Lung (tissue), 12 donors: ENCODE data around the gene GIMD1. TPM values are rescaled to one million over a fixed set of nuclear protein-coding genes. Genes with fewer than 3 reads are reported as not detected.

ENCODE experiments used
- ATAC-seq: fragments of 200-7000 bp; cut with Tn5 transposase; one replicate; pipeline ENCODE4 v1.9.1; 2020; ENCODE audit warnings: moderate number of reproducible peaks; ENCODE audit not compliant: insufficient read depth, low FRiP score
- DNase-seq, 3 donors: peaks; one replicate each; pipeline ENCODE4 v3.0.0-alpha.2; 2013 to 2017
- H3K27ac ChIP-seq, 2 donors: one replicate each; pipeline ENCODE4 v1.5.1; 2013; ENCODE audit warnings: mild to moderate bottlenecking in 2 of 2, moderate library complexity in 2 of 2, control low read depth in 1 of 2, inconsistent platforms in 1 of 2, low read depth in 1 of 2, low read length in 1 of 2
- H3K27me3 ChIP-seq, 3 donors: one replicate each; pipeline ENCODE4 v1.5.1; 2013; ENCODE audit warnings: low read length in 2 of 3; ENCODE audit not compliant: control insufficient read depth in 3 of 3, insufficient read depth in 3 of 3
- H3K36me3 ChIP-seq, 4 donors: one replicate each; pipeline ENCODE4 v1.5.1; 2013; ENCODE audit warnings: low read length in 4 of 4, mild to moderate bottlenecking in 1 of 4, moderate library complexity in 1 of 4; ENCODE audit not compliant: control insufficient read depth in 4 of 4, insufficient read depth in 4 of 4
- H3K4me1 ChIP-seq, 5 donors: one replicate each; pipeline ENCODE4 v1.5.1; 2013; ENCODE audit warnings: low read length in 5 of 5, mild to moderate bottlenecking in 2 of 5, moderate library complexity in 1 of 5; ENCODE audit not compliant: control insufficient read depth in 5 of 5, insufficient read depth in 5 of 5
- H3K4me3 ChIP-seq: one replicate; pipeline ENCODE4 v1.5.1; 2013; ENCODE audit warnings: mild to moderate bottlenecking, control low read depth, moderate library complexity
- H3K9ac ChIP-seq, 2 donors: one replicate each; pipeline ENCODE4 v1.5.1; 2013; ENCODE audit warnings: low read length in 2 of 2, control low read depth in 1 of 2; ENCODE audit not compliant: insufficient read depth in 1 of 2
- H3K9me3 ChIP-seq, 4 donors: one replicate each; pipeline ENCODE4 v1.5.1; 2013; ENCODE audit warnings: low read length in 3 of 4, mild to moderate bottlenecking in 1 of 4, moderate library complexity in 1 of 4; ENCODE audit not compliant: control insufficient read depth in 4 of 4, insufficient read depth in 3 of 4
- CTCF ChIP-seq: IDR thresholded peaks from 2 replicates; pipeline ENCODE4 v1.5.1; 2012; ENCODE audit warnings: mild to moderate bottlenecking; ENCODE audit errors: control extremely low read depth, extremely low read depth
- WGBS, 2 donors: extraction: QIAGEN DNeasy Blood & Tissue Kit; methylation state at CpG; one replicate each; pipeline ENCODE4 v1.1.7; 2013; 5-methylcytosine and 5-hydroxymethylcytosine counted together
- polyA plus RNA-seq, 2 donors: library from polyadenylated mRNA; stranded (reverse); fragments of 200-250 nt; gene quantifications; one replicate each; pipeline ENCODE4 v1.2.1, GENCODE V29; 2013
- total RNA-seq, 2 donors: library from RNA; depleted of rRNA in 1 of 2; stranded (reverse); fragments of >200 nt in 1 of 2; gene quantifications; one replicate each; pipeline ENCODE4 v1.2.1, GENCODE V29; 2014 to 2021
- donor health status: control.
- donor health status: control.
- donor health status: Bipolar disorder and iron deficiency.
- donor health status: healthy.
- donor health status: DM: yes; HTN: yes; CAD: no.

Gene GIMD1
- total and polyA plus RNA-seq, 4 donors: not detected

- no peak for ATAC-seq
- no peak for TF ChIP-seq CTCF
Observed at GRCh38 chr4:106336618-106337017, 32.0 kb downstream of the GIMD1 start.

GRCh38 chr4:106334741-106335470, 33.7 kb downstream of the GIMD1 start:
- H3K9ac ChIP-seq: no peak overlapping the region
- ATAC-seq: no peak
- H3K4me3 ChIP-seq: no peak overlapping the region
- H3K27me3 ChIP-seq: no peaks in the 10 kb centered on the region
- peaks cover 0 to 3% (median 0%) of the 10 kb centered on the region in 4 donors for H3K9me3 ChIP-seq
- no peak for DNase-seq
- WGBS, 2 donors: 87 to 89% methylated on average over 1 of the region's 1 CpG
- TF ChIP-seq CTCF: no peak
- H3K4me1 ChIP-seq: no peaks in the 10 kb centered on the region
- H3K27ac ChIP-seq: no peak overlapping the region
- peaks cover 15 to 47% (median 33%) of the 10 kb centered on the region in 4 donors for H3K36me3 ChIP-seq

More at GRCh38 chr4:106336618-106337017, 32.0 kb downstream of the GIMD1 start:
- no peak for DNase-seq
- H3K36me3 ChIP-seq: peaks cover 13 to 50% (median 37%) of the 10 kb centered on the region in 4 donors
- H3K4me3 ChIP-seq: no peak overlapping the region
- H3K27me3 ChIP-seq: no peaks in the 10 kb centered on the region
- H3K9ac ChIP-seq: no peak overlapping the region
- H3K27ac ChIP-seq: no peak overlapping the region
- H3K9me3 ChIP-seq: peaks cover 0 to 3% (median 0%) of the 10 kb centered on the region in 4 donors
- H3K4me1 ChIP-seq: no peaks in the 10 kb centered on the region
- 96 to 97% methylated on average over 3 of the region's 3 CpGs for WGBS, 2 donors

GRCh38 chr4:106333186-106333585, 35.4 kb downstream of the GIMD1 start:
- WGBS, 2 donors: 86 to 93% methylated on average over 5 of the region's 5 CpGs
- no peak for ATAC-seq

More at GRCh38 chr4:106333186-106333585, 35.4 kb downstream of the GIMD1 start:
- Histone ChIP-seq H3K9ac (no peak overlapping the region), H3K4me3 (no peak overlapping the region), H3K36me3 (peaks cover 7 to 50% (median 34%) of the 10 kb centered on the region in 4 donors), H3K27ac (no peak overlapping the region), H3K9me3 (peaks cover 0 to under 1% (median 0%) of the 10 kb centered on the region in 4 donors), H3K4me1 (no peaks in the 10 kb centered on the region), H3K27me3 (no peaks in the 10 kb centered on the region)
- DNase-seq: no peak
- TF ChIP-seq CTCF: no peak
